Lower lobe of right lung (tissue), 2 donors: ENCODE data around the gene P2RX7. TPM values are rescaled to one million over a fixed set of nuclear protein-coding genes. Genes with fewer than 3 reads are reported as not detected.

Source experiments
- ATAC-seq, 2 donors: fragments of 200-7000 bp; cut with Tn5 transposase; one replicate each; pipeline ENCODE4 v1.9.1; 2020 to 2022; ENCODE audit warnings: mild to moderate bottlenecking in 2 of 2, moderate library complexity in 2 of 2
- DNase-seq: peaks from one replicate; pipeline ENCODE4 v3.0.0-alpha.2; 2020
- H3K27ac ChIP-seq: fragments of 200-600 bp; one replicate; pipeline ENCODE4 v1.8.0; 2022
- H3K27me3 ChIP-seq: fragments of 200-600 bp; one replicate; pipeline ENCODE4 v1.8.0; 2022; ENCODE audit warnings: low read depth
- H3K36me3 ChIP-seq: fragments of 200-600 bp; one replicate; pipeline ENCODE4 v1.8.0; 2022; ENCODE audit warnings: mild to moderate bottlenecking
- H3K4me1 ChIP-seq: fragments of 200-600 bp; one replicate; pipeline ENCODE4 v1.8.0; 2022
- H3K4me3 ChIP-seq: fragments of 200-600 bp; one replicate; pipeline ENCODE4 v1.8.0; 2022; ENCODE audit warnings: mild to moderate bottlenecking
- H3K9me3 ChIP-seq: fragments of 200-600 bp; one replicate; pipeline ENCODE4 v1.8.0; 2022
- intact Hi-C: fragments of 100-400 bp; cut with DNase I; formaldehyde crosslinking; loops from one replicate; pipeline ENCODE4 v1.11.0; 2022
- total RNA-seq: library from RNA; stranded (reverse); fragmentation: NEBNext Ultra II Directional; extraction: Animal tissue kit (Norgen Biotek cat#: 25700); gene quantifications from one replicate; pipeline ENCODE4 v1.2.1, GENCODE V29; 2021
- TF ChIP-seq, protein P1 (sequence below): fragments of 200-600 bp; IDR thresholded peaks from one replicate; pipeline ENCODE4 v1.8.0; 2022; ENCODE audit warnings: antibody characterized with exemption, mild to moderate bottlenecking
- donor health status: DM: no; HTN: yes; CAD: no; lungs with severe emphysema.

P2RX7 gene
- total RNA-seq, 1 donor from 2014 or later, result 20.5 TPM

DNA sequence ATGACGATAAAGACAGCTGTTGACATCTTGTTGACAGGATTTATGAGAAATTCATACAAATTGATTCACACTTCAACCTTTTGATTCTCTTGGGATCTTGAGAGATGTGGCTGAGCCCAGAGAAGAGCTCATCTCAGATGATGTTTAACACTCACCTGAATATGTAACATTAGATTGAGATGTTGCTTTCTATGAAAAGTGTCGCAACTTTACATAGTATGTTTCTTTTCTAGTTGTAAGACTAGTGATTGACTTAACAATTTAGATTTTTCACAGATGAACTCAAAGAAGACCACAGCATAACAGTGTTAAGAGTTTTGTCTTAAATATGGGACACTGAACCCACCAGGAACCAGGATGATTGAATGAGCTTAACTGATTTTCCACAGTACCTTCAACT lies 40.6 kb upstream of the P2RX7 start:
- Histone ChIP-seq H3K27me3 (no peaks in the 10 kb centered on the region), H3K4me3 (no peak overlapping the region), H3K27ac (no peak overlapping the region), H3K9me3 (no peaks in the 10 kb centered on the region), H3K36me3 (no peaks in the 10 kb centered on the region), H3K4me1 (peaks cover 16% of the 10 kb centered on the region)
- TF ChIP-seq, protein P1, sequence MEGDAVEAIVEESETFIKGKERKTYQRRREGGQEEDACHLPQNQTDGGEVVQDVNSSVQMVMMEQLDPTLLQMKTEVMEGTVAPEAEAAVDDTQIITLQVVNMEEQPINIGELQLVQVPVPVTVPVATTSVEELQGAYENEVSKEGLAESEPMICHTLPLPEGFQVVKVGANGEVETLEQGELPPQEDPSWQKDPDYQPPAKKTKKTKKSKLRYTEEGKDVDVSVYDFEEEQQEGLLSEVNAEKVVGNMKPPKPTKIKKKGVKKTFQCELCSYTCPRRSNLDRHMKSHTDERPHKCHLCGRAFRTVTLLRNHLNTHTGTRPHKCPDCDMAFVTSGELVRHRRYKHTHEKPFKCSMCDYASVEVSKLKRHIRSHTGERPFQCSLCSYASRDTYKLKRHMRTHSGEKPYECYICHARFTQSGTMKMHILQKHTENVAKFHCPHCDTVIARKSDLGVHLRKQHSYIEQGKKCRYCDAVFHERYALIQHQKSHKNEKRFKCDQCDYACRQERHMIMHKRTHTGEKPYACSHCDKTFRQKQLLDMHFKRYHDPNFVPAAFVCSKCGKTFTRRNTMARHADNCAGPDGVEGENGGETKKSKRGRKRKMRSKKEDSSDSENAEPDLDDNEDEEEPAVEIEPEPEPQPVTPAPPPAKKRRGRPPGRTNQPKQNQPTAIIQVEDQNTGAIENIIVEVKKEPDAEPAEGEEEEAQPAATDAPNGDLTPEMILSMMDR, result no peak
- intact Hi-C loops, result no loop called here
- no peak for DNase-seq
- ATAC-seq, result no peak

DNA sequence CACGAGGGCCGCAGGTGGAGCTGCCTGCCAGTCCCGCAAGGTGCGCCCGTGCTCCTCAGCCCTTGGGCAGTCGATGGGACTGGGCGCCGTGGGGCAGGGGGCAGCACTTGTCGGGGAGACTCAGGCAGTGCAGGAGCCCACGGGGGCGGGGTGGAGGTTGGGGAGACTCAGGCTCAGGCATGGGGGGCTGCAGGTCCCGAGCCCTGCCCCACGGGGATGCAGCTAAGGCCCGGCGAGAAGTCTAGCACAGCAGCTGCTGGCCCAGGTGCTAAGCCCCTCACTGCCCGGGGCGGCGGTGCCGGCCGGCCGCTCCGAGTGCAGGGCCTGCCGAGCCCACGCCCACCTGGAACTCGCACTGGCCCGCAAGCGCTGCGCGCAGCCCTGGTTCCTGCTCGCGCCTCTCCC lies 39.2 kb upstream of the P2RX7 start:
- ATAC-seq (no peak), DNase-seq (no peak)
- TF ChIP-seq, protein P1, result no peak
- H3K27me3 ChIP-seq, result no peaks in the 10 kb centered on the region
- peaks cover 16% of the 10 kb centered on the region for H3K4me1 ChIP-seq
- no peaks in the 10 kb centered on the region for H3K36me3 ChIP-seq
- intact Hi-C loops, result no loop called here
- H3K4me3 ChIP-seq, result no peak overlapping the region
- H3K9me3 ChIP-seq, result no peaks in the 10 kb centered on the region
- H3K27ac ChIP-seq, result no peak overlapping the region

DNA sequence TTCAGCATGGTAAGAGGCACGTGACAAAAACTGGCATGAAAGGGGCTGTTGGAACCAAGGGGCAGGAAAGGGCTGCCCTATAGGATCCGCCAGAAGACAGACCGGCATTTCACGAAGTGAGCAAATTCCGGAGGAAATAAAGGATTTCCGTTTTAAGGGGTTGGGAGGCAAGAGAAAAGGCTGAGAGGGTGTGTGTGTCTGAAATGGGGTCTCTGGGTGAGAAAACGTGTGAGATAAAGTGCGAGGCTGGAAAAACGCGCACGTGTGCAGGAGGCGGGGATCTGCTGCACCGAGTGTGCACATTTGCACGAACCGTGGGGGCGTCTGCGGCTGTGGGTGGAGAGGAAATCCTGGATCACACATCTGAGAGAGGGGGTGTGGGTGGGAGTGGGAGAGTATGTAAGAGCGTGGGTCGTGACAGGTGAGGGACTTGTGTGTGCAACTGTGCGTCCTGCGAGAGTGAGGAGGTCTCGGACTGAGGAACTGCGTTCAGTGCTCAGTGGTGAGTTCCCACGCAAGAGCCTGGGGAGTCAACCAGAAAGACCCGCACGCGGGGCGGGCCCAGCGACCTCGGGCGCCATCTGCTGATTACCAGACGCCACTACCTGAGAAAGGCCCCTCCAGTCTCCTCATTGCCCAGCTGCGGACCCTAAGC lies 37.0 kb upstream of the P2RX7 start:
- Histone ChIP-seq H3K9me3 (no peaks in the 10 kb centered on the region), H3K4me1 (peaks cover 16% of the 10 kb centered on the region), H3K36me3 (no peaks in the 10 kb centered on the region), H3K27ac (no peak overlapping the region), H3K27me3 (no peaks in the 10 kb centered on the region), H3K4me3 (peak overlapping the region; percentile 50)
- intact Hi-C loops, result no loop called here
- TF ChIP-seq, protein P1, result peak; percentile 83
- DNase-seq, result peak; percentile 84
- ATAC-seq, result peak; percentile 95

DNA sequence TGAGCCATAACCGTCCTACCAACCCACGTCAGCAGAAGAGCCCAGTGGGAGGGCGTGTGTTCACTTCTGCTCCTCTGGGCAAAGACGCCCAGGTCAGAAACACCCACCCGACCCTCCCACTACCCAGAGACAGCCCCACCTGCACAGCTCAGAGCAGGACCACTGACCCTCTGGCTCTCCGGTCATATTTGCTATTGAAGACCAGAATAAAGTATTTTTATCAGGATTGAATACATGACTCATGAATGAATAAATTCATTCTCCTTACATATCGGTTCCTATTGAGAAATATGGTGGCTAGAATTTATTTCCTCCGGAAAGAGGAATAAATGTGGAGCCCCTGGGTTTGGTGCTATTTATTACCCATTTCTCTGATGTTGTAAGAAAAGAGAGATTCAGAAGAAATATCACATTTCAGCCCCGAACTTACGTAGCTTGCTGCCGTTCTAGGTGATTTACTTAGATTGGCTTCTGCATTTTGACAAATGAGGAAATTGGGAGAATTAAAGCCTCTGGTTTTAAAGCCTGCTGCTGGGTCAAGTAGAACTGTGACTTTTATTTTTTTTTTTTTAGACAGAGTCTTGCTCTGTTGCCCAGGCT lies 36.4 kb upstream of the P2RX7 start:
- no peak for ATAC-seq
- Histone ChIP-seq H3K36me3 (no peaks in the 10 kb centered on the region), H3K27ac (no peak overlapping the region), H3K9me3 (no peaks in the 10 kb centered on the region), H3K4me1 (peaks cover 16% of the 10 kb centered on the region), H3K27me3 (no peaks in the 10 kb centered on the region), H3K4me3 (peak overlapping the region; percentile 50)
- intact Hi-C loops, result no loop called here
- no peak for DNase-seq
- TF ChIP-seq, protein P1, result peak; percentile 26

DNA sequence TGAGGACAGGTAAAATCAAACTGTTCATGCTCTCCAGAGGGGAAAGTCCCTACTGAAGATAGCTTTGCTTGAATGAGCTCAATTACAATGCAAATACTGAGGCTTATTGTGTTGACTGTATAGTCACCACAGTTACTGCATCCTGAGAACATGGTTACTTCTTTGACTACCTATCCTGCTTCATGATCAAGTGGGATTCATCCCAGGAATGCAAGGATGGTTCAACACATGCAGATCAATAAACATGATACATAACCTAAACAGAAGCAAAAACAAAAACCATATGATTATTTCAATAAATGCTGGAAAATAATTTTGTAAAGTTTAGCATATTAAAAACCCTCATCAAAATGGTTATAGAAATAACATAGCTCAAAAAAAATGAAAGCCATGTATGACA lies 32.9 kb upstream of the P2RX7 start:
- ATAC-seq, result no peak
- no peak for DNase-seq
- Histone ChIP-seq H3K4me3 (no peak overlapping the region), H3K9me3 (no peaks in the 10 kb centered on the region), H3K36me3 (no peaks in the 10 kb centered on the region), H3K27me3 (no peaks in the 10 kb centered on the region), H3K27ac (no peak overlapping the region), H3K4me1 (peaks cover 16% of the 10 kb centered on the region)
- intact Hi-C loops, result no loop called here
- TF ChIP-seq, protein P1, result no peak
